ENCODE results near the gene KRT9.
"Not testable (repeated sequence)": the region's sequence is repeated elsewhere in the genome, so short reads cannot be mapped to it uniquely, and the experiment has no call there.

KRT9 gene

DNA sequence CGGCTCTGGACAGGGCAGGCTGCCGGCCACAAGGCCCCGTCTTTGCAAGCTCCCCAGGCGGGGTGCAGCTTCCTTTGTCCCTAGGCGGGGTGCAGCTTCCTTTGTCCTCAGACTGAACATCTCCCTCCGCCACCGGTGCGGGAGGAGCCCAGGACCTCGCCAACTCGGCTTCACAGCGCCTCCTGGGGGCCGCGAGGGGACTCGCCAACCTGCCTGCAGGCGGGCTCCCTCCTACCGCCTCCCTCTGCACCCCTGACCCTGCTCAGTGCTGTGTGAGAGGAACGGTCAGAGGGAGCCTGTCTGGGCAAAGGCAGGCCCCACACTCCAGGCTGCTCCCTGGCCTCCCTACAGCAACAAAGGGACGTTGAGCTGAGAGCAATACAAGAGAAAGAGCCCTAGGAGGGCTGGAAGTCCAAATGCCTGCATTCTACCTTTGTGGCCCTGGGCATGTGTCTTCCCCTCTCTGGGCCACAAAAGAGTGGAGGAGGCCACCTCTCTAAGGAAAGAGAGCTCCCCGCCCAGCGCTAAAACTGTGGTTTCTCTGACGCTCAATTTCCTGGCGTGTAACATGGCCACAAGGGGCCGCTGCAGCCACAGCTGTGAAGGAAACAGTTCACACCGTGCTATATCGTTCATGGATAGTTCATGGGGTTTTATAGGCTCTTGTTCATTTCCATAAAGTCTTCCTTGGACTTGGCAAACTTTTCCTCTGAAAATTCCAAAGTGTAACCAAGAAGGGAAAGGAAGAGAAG is 22.8 kb downstream of the KRT9 start:
- intact Hi-C loops (cut with DNase I) = loop anchor here (1.0 kb wide), 3 partner anchors 99 to 640 kb away; no protein-coding TSS in a partner anchor
- DNase-seq = peak; percentile 59 to 95 (median 80)

DNA sequence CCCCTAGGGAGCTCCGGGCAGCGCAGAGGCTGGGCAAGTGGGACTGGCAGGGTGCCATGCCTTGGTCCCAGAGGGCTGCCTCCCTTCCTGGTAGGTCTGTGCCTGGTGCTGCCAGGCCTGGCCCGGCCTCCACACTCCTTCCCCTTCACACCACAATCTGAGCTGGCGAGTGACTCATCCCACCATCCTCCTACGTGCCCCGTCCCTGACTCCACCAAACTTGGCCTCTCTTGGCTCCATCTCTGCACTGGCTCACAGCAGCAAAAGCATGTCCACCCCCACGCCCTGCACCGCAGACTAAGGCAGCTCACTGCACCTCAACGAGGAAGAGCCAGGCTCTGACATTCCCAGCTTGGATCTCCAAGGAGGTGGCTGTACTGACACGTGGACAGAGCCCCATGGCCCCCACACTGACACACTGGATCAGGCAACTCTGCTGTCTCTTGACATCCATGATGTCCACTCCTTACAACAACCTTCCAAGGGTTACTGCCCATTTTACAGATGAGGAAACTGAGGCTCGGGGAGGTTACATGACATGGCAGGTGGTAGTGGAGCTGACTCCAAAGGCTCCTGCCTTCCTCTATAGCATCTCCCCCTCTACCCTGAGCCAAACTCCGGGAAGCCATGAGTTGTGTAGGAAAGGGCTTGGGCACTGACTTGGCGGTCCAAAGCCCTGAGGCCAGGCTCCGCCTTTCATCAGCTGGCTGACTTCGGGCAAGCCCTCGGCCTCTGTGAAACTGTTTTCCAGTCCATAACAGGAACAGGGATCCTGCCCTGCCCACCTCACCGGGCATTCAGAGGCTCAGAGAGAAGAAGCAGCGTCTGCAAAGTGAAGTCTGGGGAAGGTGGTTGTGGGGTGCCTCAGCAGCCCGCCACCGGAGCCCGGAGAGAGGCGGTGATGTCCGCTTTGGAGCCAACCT is 23.7 kb downstream of the KRT9 start:
- DNase-seq = peak in 8 of 10 donors; percentile 50 to 95 (median 68)
- intact Hi-C loops (cut with DNase I) = no loop called here

DNA sequence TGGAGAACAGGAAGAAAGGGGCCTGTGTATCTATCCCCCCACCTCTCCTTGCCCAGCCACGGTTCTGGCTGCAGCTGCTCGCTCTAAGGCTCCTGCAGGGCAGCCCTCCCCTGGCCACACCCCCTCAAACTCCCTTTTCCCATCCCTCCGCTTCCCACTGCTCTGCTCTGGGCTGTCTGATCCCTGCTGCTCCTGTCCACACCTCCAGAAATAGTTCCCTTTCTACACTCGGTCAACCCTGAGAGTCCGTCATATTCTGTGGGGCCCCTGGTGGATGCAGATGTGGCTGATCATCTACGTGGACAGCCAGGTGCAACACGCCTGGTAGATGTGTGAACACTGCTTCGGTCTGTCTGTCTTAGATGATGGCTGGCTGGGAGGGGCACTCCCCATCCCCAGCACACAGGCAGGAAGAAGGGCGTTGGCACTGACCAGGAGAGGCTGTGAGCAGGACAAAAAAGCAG is 24.4 kb downstream of the KRT9 start:
- intact Hi-C loops (cut with DNase I) = no loop called here
- peak in 1 of 10 donors; percentile 54 for DNase-seq

DNA sequence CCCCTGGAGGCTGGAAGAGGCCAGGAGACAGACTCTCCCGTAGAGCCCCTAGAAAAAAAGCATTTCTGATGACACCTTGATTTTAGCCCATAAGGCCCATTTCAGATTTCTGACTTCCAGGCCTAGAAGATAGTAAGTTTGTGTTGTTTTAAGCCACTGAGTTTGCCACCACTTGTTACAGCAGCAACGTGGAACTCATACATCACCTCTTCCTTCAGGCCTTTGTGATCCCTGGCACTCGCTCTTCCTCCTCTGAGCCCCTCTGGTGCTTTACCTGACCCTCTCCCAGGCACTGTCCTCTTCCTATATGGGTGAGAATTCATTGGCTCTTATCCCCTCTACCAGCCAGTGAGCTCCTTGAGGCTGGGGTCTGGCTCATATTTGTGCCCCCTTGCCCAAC is 25.0 kb downstream of the KRT9 start:
- DNase-seq = peak in 1 of 10 donors; percentile 38
- intact Hi-C loops (cut with DNase I) = no loop called here

- peak in 2 of 10 donors; percentile 61 to 76 for DNase-seq
- intact Hi-C loops (cut with DNase I) = no loop called here
These were observed 25.9 kb downstream of the KRT9 start for GRCh38 chr17:41545829-41546410.

GRCh38 chr17:41544935-41545334 is 26.9 kb downstream of the KRT9 start:
- intact Hi-C loops (cut with DNase I) = no loop called here
- peak in 1 of 10 donors; percentile 5 for DNase-seq

GRCh38 chr17:41544491-41544892 is 27.4 kb downstream of the KRT9 start:
- DNase-seq = peak in 2 of 10 donors; percentile 44 to 54
- intact Hi-C loops (cut with DNase I) = no loop called here

GRCh38 chr17:41542786-41543185 is 29.1 kb downstream of the KRT9 start:
- intact Hi-C loops (cut with DNase I) = not testable (repeated sequence)
- DNase-seq = peak in 2 of 10 donors; percentile 9 to 55

GRCh38 chr17:41542357-41542756 is 29.5 kb downstream of the KRT9 start:
- intact Hi-C loops (cut with DNase I) = no loop called here

GRCh38 chr17:41540921-41541625 is 30.8 kb downstream of the KRT9 start:
- intact Hi-C loops (cut with DNase I) = no loop called here
- peak in 2 of 10 donors; percentile 53 to 57 for DNase-seq

More at GRCh38 chr17:41542357-41542756, 29.5 kb downstream of the KRT9 start:
- DNase-seq = no peak

- DNase-seq = peak in 2 of 10 donors; percentile 30 to 55
- intact Hi-C loops (cut with DNase I) = no loop called here
These were observed 31.7 kb downstream of the KRT9 start for GRCh38 chr17:41539979-41540701.

- intact Hi-C loops (cut with DNase I) = no loop called here
- peak in 2 of 10 donors; percentile 64 to 67 for DNase-seq
These were observed 32.8 kb downstream of the KRT9 start for GRCh38 chr17:41539071-41539492.

DNA sequence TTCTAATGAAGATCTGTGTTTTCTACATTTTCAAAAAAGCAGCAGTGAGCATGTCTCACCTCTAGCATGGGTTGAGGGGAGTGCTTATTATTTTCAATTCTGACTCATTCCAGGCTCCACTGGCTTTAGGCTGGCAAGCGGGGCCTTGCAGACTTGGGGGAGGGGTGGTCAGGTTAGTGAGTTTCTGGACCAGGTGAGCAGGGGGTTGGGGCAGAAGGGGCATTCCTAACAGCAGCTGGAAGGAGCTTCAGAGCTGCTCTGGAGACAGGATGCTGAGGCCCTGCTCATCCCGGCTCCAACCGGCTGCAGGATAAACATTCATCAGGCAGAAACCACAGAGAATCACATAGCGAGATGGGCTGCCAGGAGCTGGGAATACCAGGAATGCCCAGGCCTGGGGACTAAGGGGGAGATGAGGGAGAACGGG is 33.3 kb downstream of the KRT9 start:
- intact Hi-C loops (cut with DNase I) = no loop called here
- DNase-seq = peak in 2 of 10 donors; percentile 8 to 13

- peak in 2 of 10 donors; percentile 52 to 61 for DNase-seq
- intact Hi-C loops (cut with DNase I) = no loop called here
These were observed 33.9 kb downstream of the KRT9 start for GRCh38 chr17:41537990-41538389.

DNA sequence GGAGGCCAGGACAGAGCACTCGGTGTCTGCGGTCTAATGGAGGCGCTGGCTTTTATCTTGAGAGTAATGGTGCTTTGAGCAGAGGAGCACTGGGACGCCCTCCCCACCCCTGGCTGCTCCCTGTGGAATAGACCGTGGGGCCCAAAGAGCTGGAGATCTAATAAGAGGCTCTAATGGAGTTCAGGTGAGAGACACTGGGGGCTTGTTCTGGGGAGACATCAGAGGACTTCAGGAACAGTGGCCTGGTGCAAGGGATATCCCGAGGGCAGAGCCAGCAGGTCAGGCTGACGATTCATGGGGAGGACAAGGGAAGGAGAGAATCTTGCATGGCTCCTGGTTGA is 34.3 kb downstream of the KRT9 start:
- intact Hi-C loops (cut with DNase I) = no loop called here
- DNase-seq = peak in 2 of 10 donors; percentile 29 to 55

DNA sequence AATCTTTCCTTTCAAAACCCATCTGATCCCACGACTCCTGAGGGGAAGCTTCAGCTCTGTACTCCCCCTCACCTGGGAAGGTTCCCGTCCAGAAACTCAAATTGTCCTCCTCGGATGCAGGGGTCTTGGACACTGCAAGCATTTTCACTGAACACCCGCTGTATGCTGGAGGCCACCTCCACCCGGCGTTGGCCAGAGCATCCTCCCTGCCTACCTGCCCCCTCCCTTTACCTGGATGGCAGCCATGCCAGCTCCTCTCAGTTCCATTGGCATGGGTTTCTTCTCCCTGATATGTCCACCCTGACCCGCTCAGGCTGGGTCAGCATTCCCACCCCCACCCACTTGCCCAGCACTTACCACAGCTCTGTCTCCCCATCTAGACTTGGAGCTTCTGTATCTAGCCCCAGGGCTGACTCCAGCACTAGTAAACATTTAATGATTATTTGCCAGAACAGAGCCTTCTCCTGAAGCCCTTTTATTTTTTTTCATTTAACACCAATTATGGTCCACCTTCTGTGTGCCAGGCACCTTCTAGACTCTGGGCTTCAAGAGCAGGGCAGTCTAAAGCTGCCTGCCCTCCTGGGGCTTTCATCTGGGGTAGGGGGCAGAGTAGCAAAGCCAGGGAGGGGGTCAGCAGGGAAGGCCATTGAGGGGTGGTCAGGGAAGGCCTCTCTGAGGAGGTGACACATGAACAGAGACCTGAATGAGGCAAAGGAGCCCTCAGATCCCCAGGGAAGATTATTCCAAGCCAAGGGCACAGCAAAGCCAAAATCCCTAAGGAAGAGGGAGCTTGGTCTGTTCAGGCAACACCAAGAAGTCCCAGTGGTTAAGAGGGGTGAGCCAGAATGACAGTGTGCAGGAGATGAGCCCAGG is 34.9 kb downstream of the KRT9 start:
- intact Hi-C loops (cut with DNase I) = no loop called here
- peak in 2 of 10 donors; percentile 59 to 68 for DNase-seq

DNA sequence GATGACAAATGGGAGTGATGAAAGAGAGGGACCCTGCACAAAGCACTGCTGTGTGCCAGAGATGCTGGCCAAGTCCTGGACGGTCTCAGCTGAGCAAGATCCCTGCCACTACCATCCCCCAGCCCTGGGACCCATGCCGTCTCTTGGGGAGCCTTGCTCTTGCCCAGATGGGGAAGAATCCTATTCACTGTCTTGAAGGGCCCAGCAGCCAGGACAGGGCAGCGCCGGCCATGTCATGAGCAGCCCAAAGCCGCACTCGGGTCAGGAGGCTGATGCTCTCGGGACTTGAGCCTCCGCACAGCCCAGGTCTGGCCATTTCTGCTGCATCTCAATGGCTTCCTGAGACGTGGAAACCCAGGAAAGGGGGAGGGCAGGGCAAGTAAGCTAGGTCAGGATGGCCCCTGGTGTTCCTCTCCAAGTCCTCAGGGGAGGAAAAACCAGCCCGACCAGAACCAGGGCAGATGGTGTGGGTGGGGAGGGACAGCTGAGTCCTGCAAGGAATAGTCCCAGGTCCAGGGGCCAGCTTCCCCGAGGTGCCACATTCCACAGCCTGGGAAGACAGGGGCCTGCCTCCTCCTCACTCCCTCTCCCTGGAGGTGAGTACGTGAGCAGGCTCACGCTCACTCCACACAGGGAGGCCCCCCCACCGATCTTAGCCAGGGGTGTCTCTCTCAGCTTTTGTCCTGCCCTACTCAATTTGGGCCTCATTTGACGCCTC is 35.9 kb downstream of the KRT9 start:
- peak in 2 of 10 donors; percentile 59 to 76 for DNase-seq

More for the DNA sequence above, 35.9 kb downstream of the KRT9 start:
- intact Hi-C loops (cut with DNase I) = no loop called here
